RPMI8226 (cell line): ENCODE data around the gene CTSD.

Experiments used
- DNase-seq: peaks from one replicate; pipeline ENCODE4 v3.0.0-alpha.2; 2015

The CTSD gene

GRCh38 chr11:1719781-1720180 lies 43.9 kb downstream of the CTSD start:
- DNase-seq, result no peak

DNA sequence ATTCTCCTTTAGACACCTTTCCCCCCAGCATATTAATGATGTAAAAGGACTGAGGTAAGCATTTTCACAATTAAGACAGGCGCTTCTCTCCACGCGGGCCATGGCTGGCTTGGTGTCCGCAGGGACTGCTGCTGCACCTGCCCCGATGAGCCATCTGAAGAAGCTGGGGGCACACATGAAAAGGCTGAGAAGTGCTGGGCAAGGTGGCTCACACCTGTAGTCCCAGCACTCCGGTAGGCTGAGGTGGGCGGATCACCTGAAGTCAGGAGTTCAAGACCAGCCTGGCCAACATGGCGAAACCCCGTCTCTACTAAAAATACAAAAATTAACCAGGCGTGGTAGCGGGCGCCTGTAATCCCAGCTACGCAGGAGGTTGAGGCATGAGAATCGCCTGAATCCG lies 45.4 kb downstream of the CTSD start:
- DNase-seq, result no peak

GRCh38 chr11:1717745-1718144 lies 46.0 kb downstream of the CTSD start:
- no peak for DNase-seq

- DNase-seq, result peak; percentile 46
Measured at GRCh38 chr11:1714908-1715885, 48.5 kb downstream of the CTSD start.

DNA sequence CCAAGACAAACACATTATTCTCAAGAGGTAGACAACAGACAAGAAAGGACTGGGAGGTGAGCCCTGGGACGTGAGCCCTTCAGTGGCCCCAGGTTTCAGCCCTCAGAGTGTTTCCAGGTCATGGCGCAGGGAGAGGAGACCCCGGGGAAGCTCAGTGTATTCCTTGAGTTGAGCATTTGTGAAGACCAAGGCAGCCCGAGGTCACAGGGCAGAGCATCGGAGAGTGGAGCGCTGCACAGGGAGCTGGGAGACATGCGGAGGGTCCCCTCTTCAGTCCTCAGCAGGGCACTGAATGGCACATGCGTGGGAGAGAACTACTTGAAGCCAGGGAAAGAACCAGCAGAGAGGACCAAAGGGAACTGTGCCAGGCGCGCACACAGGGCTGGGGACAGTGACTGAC lies 55.0 kb downstream of the CTSD start:
- DNase-seq, result no peak

DNA sequence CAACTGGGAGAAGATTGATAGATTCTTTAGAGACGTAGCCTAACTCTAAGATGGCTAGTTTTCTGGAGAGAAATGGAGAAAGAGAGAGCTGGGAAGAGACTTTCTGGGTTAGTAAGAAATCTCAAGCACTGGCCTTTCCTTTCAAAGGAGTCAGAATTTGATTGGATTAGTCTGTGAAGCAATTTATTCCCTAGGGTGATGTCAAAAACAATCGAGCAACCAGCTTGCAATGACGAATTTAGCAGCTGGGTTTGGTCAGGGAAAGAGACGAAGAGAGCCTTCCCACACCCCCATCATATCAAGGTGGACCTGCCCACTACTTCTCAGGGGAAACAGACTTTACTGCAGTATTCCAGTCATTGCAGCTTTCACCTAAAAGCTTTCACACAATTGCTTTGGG lies 56.0 kb downstream of the CTSD start:
- DNase-seq, result no peak

DNA sequence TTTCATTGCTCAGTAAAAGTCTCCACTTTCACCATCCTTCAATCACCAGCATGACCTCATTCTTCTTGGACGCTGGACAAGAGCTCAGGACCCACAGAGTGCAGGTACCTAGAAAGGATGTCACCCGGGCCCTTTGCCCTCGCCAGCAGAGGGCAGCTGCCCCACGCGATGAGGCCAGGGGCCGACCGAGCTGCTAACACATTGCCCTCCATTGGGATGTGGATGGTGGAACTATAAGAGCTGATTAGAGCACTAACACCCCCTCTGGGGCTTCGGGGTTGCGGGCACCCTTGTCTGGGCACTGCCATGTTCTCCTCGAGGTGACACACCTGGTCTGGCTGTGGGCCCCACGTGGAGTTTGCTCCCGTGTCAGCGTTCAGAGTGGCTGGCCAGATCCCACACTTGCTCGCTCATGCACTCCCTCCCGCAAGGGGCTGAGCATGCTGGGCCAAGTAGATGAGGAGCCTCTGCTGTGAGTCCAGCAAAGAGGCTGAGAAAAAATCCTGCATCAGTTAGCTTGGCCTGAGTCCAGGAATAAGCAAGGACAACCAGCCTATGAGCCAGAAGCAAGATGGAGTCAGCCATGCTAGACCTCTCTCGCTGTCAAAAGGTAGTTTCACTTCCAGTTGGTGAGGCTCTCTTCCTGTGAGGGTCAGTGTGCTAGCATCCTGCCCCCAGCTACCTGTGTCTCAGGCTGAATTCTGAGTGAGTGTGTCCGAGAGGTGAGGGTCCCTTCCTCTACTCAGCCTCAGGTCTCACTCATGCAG lies 56.9 kb downstream of the CTSD start:
- peak; percentile 45 for DNase-seq

- no peak for DNase-seq
Measured at GRCh38 chr11:1705126-1706052, 58.3 kb downstream of the CTSD start.

DNA sequence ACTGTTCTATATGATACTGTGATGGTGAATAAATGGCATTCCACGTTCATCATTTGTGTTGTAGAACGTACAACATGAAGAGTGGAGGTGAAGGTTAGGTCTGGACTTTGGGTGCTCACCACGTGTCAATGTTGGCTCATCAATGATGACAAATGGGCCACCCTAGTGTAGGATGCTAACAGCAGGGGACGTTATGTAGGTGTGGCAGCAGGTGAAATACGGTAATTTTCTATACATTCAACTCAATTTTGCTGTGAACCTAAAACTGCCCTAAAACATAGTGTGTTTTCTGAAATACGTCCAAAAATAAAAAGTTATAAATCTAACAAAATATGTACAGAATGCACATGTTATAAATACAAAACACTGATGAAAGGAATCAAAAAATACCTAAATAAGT lies 60.6 kb downstream of the CTSD start:
- DNase-seq, result no peak
